VCaP (cell line): Measurements from ENCODE around the gene EBP.

ENCODE experiments used
- H3K27ac ChIP-seq: fragments of 450-650 bp; 2 replicates; pipeline ENCODE4 v1.5.1; 2017
- TF ChIP-seq, protein P1 (sequence below): fragments of 450-650 bp; conservative IDR thresholded peaks from 2 replicates; pipeline ENCODE4 v1.5.1; 2017; ENCODE audit warnings: mild to moderate bottlenecking, moderate library complexity

Gene EBP

DNA sequence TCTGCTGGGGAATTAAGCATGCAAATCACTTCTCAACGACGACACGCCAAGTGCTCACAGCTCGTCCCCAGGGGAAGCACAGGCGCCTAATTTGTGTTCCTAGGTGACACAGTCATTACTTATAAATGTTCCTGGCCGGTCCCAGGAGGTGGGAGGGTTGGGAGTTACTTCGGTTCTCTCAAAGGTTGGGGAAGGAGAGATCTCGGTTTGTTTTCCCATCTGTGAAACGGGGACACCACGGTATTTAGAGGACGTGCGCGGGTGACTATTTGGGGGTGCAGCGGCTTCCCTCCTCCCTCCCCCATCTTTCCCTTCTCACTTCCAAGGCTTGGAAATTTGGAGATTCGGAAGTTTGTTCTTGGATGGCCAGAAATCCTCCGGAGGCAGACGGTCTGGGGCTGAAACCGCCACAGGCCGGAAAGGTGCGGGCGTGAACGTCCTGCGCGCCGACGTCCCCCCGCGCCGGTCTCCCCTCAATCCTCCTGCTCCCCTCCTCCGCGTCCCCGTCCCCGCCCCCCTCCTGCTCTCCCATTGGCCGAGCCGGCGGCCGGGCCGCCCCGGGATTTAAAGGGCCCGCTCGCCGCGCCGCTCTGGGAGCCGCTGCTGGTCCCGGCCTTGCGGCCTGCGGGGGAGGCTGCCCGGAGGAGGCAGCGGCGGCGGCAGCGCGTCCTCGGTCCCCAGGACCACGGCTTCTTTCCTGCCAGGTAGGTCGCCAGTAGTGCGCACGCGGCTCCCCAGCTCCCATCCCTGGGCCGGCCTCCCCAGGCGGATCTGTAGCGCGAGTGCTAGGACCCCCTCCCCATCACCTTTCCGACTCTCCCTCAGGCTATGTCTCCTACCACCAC lies 13.0 kb upstream of the EBP start, which contains the start of gene PORCN:
Gene PORCN, plus strand, starts transcription at position 593 of the 845 bp plus-strand sequence. CDS start 829 bp downstream, outside the sequence.
- peak within 1 kb of the TSS; percentile 9; the same call in 1 of the 2 replicates for H3K27ac ChIP-seq
- TF ChIP-seq, protein P1, sequence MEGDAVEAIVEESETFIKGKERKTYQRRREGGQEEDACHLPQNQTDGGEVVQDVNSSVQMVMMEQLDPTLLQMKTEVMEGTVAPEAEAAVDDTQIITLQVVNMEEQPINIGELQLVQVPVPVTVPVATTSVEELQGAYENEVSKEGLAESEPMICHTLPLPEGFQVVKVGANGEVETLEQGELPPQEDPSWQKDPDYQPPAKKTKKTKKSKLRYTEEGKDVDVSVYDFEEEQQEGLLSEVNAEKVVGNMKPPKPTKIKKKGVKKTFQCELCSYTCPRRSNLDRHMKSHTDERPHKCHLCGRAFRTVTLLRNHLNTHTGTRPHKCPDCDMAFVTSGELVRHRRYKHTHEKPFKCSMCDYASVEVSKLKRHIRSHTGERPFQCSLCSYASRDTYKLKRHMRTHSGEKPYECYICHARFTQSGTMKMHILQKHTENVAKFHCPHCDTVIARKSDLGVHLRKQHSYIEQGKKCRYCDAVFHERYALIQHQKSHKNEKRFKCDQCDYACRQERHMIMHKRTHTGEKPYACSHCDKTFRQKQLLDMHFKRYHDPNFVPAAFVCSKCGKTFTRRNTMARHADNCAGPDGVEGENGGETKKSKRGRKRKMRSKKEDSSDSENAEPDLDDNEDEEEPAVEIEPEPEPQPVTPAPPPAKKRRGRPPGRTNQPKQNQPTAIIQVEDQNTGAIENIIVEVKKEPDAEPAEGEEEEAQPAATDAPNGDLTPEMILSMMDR = no peak

DNA sequence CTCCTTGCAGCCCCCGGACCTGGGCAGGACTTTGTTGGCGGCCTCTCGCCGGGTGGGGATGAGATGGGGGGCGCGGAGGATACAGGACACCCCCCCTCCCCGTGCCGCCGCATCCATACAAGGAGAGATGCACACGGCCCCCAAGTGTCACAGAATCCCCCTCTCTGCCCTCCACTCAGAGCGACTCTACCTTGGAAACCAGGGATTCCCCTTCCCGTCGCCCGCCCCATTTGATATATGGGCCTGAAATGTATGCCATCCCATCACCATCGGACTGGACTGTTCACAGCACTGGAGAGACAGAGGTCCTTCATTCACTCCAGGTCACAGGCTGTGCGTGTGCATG lies 12.4 kb upstream of the EBP start:
- TF ChIP-seq, protein P1 = no peak
- H3K27ac ChIP-seq = peak overlapping the region; percentile 9; the same call in 1 of the 2 replicates

DNA sequence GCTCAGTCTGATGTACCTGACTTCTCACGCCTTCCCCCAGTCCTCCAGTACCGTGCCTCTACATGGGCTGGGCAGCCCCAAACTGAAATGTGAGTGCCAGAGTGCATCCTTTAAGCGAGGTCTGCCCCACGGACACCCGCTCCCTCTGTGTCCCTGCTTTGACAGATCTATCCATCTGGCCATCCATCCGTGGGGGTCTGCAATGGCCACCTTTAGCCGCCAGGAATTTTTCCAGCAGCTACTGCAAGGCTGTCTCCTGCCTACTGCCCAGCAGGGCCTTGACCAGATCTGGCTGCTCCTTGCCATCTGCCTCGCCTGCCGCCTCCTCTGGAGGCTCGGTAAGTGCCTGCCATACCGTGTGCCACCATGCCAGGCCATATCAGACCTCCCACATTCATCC lies 12.0 kb upstream of the EBP start:
- H3K27ac ChIP-seq = no peak overlapping the region
- TF ChIP-seq, protein P1 = no peak

DNA sequence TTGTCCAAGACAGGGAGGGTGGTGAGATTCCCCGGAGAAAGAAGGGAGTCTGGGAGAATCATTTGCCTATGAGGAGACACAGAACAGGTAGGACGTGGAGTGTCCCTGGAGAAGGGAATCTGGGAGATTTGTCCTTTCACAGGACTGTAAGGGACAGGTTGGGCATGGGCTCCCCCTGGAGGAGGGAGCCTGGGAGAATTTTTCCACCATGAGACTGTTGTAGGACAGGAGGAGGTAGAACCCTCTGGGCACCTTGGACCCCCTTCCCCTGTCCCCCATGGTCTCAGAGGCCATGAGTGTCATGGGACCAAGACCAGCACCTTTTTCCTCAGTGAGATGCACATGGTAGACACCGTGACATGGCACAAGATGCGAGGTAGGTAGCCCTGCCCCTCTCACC lies 10.0 kb upstream of the EBP start:
- TF ChIP-seq, protein P1 = peak; percentile 49
- H3K27ac ChIP-seq = no peak overlapping the region

DNA sequence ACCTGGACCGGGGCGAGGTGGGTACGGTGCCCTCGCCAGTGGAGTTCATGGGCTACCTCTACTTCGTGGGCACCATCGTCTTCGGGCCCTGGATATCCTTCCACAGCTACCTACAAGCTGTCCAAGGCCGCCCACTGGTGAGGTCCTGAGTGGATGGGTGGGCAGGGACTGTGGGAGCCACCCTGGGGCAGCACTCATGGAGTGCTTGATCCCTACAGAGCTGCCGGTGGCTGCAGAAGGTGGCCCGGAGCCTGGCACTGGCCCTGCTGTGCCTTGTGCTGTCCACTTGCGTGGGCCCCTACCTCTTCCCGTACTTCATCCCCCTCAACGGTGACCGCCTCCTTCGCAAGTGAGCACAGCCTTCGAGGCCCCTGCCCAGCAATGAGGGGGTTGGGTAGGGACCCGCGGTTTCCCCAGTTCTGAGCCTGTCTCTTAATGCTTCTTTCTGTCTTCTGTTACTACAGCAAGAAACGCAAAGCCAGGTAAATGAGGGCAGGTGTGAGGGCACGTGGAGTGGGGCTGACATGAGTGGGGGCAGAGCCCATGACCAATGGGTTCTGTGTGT lies 9.2 kb upstream of the EBP start:
- TF ChIP-seq, protein P1 = no peak
- no peak overlapping the region for H3K27ac ChIP-seq

DNA sequence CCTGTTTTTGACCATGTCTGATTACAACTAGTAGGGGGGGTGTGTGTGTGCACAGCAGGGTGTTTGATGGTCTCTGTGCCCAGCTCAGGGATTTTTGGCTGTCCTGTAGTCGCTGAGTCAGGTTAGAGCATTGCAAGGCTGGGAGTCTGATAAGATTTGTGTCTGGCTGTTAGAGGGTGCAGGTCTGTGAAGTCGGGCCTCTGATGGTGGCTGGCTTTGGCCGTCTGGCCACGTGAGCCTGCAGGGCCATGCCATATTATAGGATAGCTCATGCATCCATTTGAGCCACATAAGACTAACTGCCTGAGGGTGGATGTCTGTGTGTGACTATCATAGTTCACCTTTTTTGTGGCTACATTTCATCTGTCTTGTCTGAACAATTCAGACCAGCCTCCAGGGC lies 7.9 kb upstream of the EBP start:
- TF ChIP-seq, protein P1 = no peak
- H3K27ac ChIP-seq = no peak overlapping the region

DNA sequence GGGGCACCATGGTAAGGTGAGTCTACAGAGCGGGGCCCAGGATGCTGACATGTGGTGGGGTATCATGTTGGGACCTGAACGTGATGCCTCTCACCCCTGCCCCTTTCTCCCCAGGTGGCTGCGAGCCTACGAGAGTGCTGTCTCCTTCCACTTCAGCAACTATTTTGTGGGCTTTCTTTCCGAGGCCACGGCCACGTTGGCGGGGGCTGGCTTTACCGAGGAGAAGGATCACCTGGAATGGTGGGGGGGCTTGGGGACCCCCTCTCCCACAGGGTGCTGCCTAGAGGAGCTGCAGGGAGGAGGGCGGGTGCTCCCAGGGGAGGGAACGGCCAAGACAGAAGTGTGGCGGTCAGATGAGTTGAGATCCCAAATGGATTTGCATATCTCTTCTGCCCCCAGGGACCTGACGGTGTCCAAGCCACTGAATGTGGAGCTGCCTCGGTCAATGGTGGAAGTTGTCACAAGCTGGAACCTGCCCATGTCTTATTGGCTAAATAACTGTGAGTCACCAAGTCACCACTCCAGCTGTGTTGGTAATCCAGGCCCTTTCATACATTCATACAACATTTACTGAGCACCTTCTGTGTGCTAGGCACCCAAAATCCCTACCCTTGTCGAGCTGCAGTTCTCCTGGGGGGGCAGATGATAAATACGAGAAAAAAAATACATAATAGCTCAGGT lies 7.3 kb upstream of the EBP start:
- H3K27ac ChIP-seq = no peak overlapping the region
- TF ChIP-seq, protein P1 = no peak
